GM19240 (cell line): Measurements from ENCODE around the gene TGFA.

Experiments
- DNase-seq: peaks from one replicate; pipeline ENCODE4 v3.0.0; 2011; ENCODE audit warnings: low spot score; ENCODE audit not compliant: insufficient read length

The TGFA gene

GRCh38 chr2:70552501-70553333 lies 909 bp downstream of the TGFA start:
- DNase-seq = no peak

- no peak for DNase-seq
Measured at GRCh38 chr2:70551167-70551566, 2.5 kb downstream of the TGFA start.

GRCh38 chr2:70549962-70550361 lies 3.7 kb downstream of the TGFA start:
- DNase-seq = no peak

- DNase-seq = no peak
Measured at GRCh38 chr2:70549064-70549710, 4.4 kb downstream of the TGFA start.

GRCh38 chr2:70548233-70548632 lies 5.4 kb downstream of the TGFA start:
- DNase-seq = no peak

- DNase-seq = no peak
Measured at GRCh38 chr2:70546885-70547284, 6.7 kb downstream of the TGFA start.

GRCh38 chr2:70546376-70546775 lies 7.2 kb downstream of the TGFA start:
- no peak for DNase-seq

GRCh38 chr2:70541481-70542020 lies 12.1 kb downstream of the TGFA start:
- no peak for DNase-seq

- no peak for DNase-seq
Measured at GRCh38 chr2:70537840-70538239, 15.8 kb downstream of the TGFA start.

- no peak for DNase-seq
Measured at GRCh38 chr2:70536517-70537055, 17.0 kb downstream of the TGFA start.

GRCh38 chr2:70535573-70535972 lies 18.1 kb downstream of the TGFA start:
- no peak for DNase-seq

GRCh38 chr2:70534183-70534836 lies 19.3 kb downstream of the TGFA start:
- DNase-seq = no peak

- DNase-seq = no peak
Measured at GRCh38 chr2:70532244-70532935, 21.2 kb downstream of the TGFA start.

GRCh38 chr2:70531419-70532086 lies 22.1 kb downstream of the TGFA start:
- DNase-seq = no peak

- no peak for DNase-seq
Measured at GRCh38 chr2:70529610-70530009, 24.0 kb downstream of the TGFA start.

GRCh38 chr2:70528929-70529328 lies 24.7 kb downstream of the TGFA start:
- DNase-seq = no peak

GRCh38 chr2:70528276-70528675 lies 25.4 kb downstream of the TGFA start:
- no peak for DNase-seq

GRCh38 chr2:70527447-70528080 lies 26.1 kb downstream of the TGFA start:
- DNase-seq = no peak

- no peak for DNase-seq
Measured at GRCh38 chr2:70526126-70526525, 27.5 kb downstream of the TGFA start.

- DNase-seq = no peak
Measured at GRCh38 chr2:70525032-70525431, 28.6 kb downstream of the TGFA start.
